ENCODE results near the gene PSMG4. TPM values are rescaled to one million over a fixed set of nuclear protein-coding genes. Genes with fewer than 3 reads are reported as not detected.

PSMG4 gene
- total RNA-seq, 1 donor from 2014 or later: 27.8 TPM

GRCh38 chr6:3276174-3277167 is 17.7 kb downstream of the PSMG4 start:
- Mint-ChIP-seq H3K27me3 (ENCODE audit: low read depth) (no peaks in the 10 kb centered on the region), H3K27ac (no peak overlapping the region), H3K36me3 (peaks cover 8% of the 10 kb centered on the region), H3K4me3 (no peak overlapping the region), H3K9me3 (no peaks in the 10 kb centered on the region), H3K4me1 (peaks cover 9% of the 10 kb centered on the region)
- no peak for TF ChIP-seq CTCF (IDR thresholded peaks at IDR 0.05; ENCODE audit: unreplicated experiment)
- no peak for DNase-seq (ENCODE audit: low spot score in 2 of 2, unreplicated experiment in 2 of 2)

GRCh38 chr6:3277251-3277650 is 18.5 kb downstream of the PSMG4 start:
- Mint-ChIP-seq H3K27ac (no peak overlapping the region), H3K4me1 (peaks cover 17% of the 10 kb centered on the region), H3K27me3 (ENCODE audit: low read depth) (no peaks in the 10 kb centered on the region), H3K4me3 (no peak overlapping the region), H3K36me3 (peaks cover 3% of the 10 kb centered on the region), H3K9me3 (no peaks in the 10 kb centered on the region)
- DNase-seq (ENCODE audit: low spot score in 2 of 2, unreplicated experiment in 2 of 2): no peak
- no peak for TF ChIP-seq CTCF (IDR thresholded peaks at IDR 0.05; ENCODE audit: unreplicated experiment)

- peaks cover 17% of the 10 kb centered on the region for H3K4me1 Mint-ChIP-seq
- H3K9me3 Mint-ChIP-seq: no peaks in the 10 kb centered on the region
- H3K36me3 Mint-ChIP-seq: no peaks in the 10 kb centered on the region
- no peak for DNase-seq (ENCODE audit: low spot score in 2 of 2, unreplicated experiment in 2 of 2)
- H3K27me3 Mint-ChIP-seq (ENCODE audit: low read depth): no peaks in the 10 kb centered on the region
- no peak overlapping the region for H3K27ac Mint-ChIP-seq
- no peak for TF ChIP-seq CTCF (IDR thresholded peaks at IDR 0.05; ENCODE audit: unreplicated experiment)
- no peak overlapping the region for H3K4me3 Mint-ChIP-seq
Observed at GRCh38 chr6:3277851-3278416, 19.2 kb downstream of the PSMG4 start.

GRCh38 chr6:3278691-3279090 is 19.9 kb downstream of the PSMG4 start:
- Mint-ChIP-seq H3K9me3 (no peaks in the 10 kb centered on the region), H3K27ac (no peak overlapping the region), H3K4me1 (peaks cover 17% of the 10 kb centered on the region), H3K4me3 (no peak overlapping the region), H3K27me3 (ENCODE audit: low read depth) (no peaks in the 10 kb centered on the region), H3K36me3 (no peaks in the 10 kb centered on the region)
- TF ChIP-seq CTCF (IDR thresholded peaks at IDR 0.05; ENCODE audit: unreplicated experiment): no peak
- DNase-seq (ENCODE audit: low spot score in 2 of 2, unreplicated experiment in 2 of 2): no peak

- no peak overlapping the region for H3K27ac Mint-ChIP-seq
- H3K27me3 Mint-ChIP-seq (ENCODE audit: low read depth): no peaks in the 10 kb centered on the region
- TF ChIP-seq CTCF (IDR thresholded peaks at IDR 0.05; ENCODE audit: unreplicated experiment): no peak
- H3K4me1 Mint-ChIP-seq: peaks cover 20% of the 10 kb centered on the region
- H3K36me3 Mint-ChIP-seq: no peaks in the 10 kb centered on the region
- no peak for DNase-seq (ENCODE audit: low spot score in 2 of 2, unreplicated experiment in 2 of 2)
- no peaks in the 10 kb centered on the region for H3K9me3 Mint-ChIP-seq
- H3K4me3 Mint-ChIP-seq: no peak overlapping the region
Observed at GRCh38 chr6:3280091-3280490, 21.3 kb downstream of the PSMG4 start.

Measured in mesothelial cell of epicardium (in vitro differentiated cells).